ENCODE measurements around the gene GRIA3. TPM values are rescaled to one million over a fixed set of nuclear protein-coding genes. Genes with fewer than 3 reads are reported as not detected.

Gene GRIA3
- total and polyA plus RNA-seq, 10 of the 15 experiments (the other 5 are each of a cell fraction or from before 2014, with no cell fraction given) = 0.45 to 4.3 (median 2.2) TPM

- TF ChIP-seq BCL11A (IDR thresholded peaks at IDR 0.05; ENCODE audit: low read depth, low read length) (no peak), CHD1 (IDR thresholded peaks at IDR 0.05; ENCODE audit: low read depth, low read length) (no peak), RELB (IDR thresholded peaks at IDR 0.05; ENCODE audit: low read depth) (no peak), SPI1 (IDR thresholded peaks at IDR 0.05; ENCODE audit: borderline replicate concordance, insufficient read depth, low read depth, low read length) (no peak), FOXM1 (IDR thresholded peaks at IDR 0.05; ENCODE audit: low read depth, low read length) (no peak)
- TF ChIP-seq, protein P1, sequence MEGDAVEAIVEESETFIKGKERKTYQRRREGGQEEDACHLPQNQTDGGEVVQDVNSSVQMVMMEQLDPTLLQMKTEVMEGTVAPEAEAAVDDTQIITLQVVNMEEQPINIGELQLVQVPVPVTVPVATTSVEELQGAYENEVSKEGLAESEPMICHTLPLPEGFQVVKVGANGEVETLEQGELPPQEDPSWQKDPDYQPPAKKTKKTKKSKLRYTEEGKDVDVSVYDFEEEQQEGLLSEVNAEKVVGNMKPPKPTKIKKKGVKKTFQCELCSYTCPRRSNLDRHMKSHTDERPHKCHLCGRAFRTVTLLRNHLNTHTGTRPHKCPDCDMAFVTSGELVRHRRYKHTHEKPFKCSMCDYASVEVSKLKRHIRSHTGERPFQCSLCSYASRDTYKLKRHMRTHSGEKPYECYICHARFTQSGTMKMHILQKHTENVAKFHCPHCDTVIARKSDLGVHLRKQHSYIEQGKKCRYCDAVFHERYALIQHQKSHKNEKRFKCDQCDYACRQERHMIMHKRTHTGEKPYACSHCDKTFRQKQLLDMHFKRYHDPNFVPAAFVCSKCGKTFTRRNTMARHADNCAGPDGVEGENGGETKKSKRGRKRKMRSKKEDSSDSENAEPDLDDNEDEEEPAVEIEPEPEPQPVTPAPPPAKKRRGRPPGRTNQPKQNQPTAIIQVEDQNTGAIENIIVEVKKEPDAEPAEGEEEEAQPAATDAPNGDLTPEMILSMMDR (IDR thresholded peaks at IDR 0.05 in 2 of 3, conservative IDR thresholded peaks at IDR 0.05 in 1 of 3; ENCODE audit: control insufficient read depth in 2 of 3, extremely low read depth in 1 of 3, insufficient read depth in 1 of 3, low read depth in 3 of 3, low read length in 3 of 3) = no peak
- TF ChIP-seq, protein P2, sequence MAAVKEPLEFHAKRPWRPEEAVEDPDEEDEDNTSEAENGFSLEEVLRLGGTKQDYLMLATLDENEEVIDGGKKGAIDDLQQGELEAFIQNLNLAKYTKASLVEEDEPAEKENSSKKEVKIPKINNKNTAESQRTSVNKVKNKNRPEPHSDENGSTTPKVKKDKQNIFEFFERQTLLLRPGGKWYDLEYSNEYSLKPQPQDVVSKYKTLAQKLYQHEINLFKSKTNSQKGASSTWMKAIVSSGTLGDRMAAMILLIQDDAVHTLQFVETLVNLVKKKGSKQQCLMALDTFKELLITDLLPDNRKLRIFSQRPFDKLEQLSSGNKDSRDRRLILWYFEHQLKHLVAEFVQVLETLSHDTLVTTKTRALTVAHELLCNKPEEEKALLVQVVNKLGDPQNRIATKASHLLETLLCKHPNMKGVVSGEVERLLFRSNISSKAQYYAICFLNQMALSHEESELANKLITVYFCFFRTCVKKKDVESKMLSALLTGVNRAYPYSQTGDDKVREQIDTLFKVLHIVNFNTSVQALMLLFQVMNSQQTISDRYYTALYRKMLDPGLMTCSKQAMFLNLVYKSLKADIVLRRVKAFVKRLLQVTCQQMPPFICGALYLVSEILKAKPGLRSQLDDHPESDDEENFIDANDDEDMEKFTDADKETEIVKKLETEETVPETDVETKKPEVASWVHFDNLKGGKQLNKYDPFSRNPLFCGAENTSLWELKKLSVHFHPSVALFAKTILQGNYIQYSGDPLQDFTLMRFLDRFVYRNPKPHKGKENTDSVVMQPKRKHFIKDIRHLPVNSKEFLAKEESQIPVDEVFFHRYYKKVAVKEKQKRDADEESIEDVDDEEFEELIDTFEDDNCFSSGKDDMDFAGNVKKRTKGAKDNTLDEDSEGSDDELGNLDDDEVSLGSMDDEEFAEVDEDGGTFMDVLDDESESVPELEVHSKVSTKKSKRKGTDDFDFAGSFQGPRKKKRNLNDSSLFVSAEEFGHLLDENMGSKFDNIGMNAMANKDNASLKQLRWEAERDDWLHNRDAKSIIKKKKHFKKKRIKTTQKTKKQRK (IDR thresholded peaks at IDR 0.05; ENCODE audit: low read depth, low read length) = no peak
Measured at GRCh38 chrX:123311486-123311885, 127.4 kb downstream of the GRIA3 start (continued).
